ENCODE data around the gene ENTPD8. TPM values are rescaled to one million over a fixed set of nuclear protein-coding genes. Genes with fewer than 3 reads are reported as not detected.

ENTPD8 gene
- total and polyA plus RNA-seq, 2 of the 13 experiments (the other 11 are each of a cell fraction or from before 2014, with no cell fraction given) = 0.26 to 0.44 TPM

DNA sequence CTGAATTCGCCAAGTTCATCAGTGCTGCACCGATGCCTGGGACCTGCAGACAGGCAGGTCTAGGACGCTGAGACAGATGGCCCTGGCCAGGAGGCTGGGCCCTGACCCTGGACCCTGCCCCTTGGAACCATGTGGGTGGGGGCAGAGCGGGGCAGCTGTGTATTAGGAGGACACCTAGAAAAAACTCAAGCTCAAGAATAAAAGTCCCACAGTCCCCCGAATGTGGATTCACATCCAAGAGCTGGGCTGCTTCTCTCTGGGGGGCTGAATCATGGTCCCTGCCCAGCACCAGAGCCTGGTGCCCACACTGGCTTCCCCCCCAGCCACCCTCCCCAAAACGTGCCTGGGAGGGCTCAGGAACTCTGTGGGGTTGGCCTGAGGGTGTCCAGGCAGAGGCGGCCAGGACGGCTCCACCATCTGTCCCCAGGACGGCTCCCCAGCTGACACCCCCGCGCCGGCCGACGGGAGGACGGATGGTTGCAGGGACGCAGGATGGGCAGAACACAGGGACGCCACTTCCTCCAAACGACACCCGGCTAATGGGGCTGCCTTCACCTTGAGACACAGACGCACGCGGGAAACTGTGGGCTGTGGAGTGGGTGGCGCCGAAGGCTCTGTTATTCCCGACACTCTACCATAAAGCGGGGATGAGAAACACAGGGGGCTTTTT is 53.1 kb downstream of the ENTPD8 start (continued):
- no peak for TF ChIP-seq DMTF1 (CRISPR knock-in tag; IDR thresholded peaks at IDR 0.05)
- TF ChIP-seq ZNF362 (CRISPR knock-in tag; IDR thresholded peaks at IDR 0.05; ENCODE audit: borderline replicate concordance) = peak; percentile 50; the same call in 1 of the 2 replicates
- peak; percentile 47; the same call in 1 of the 2 replicates for TF ChIP-seq TFAP4 (IDR thresholded peaks at IDR 0.05; ENCODE audit: borderline replicate concordance, low read depth)
- no peak for TF ChIP-seq KDM6A (CRISPR knock-in tag; IDR thresholded peaks at IDR 0.05; ENCODE audit: low read depth)
- no peak for TF ChIP-seq MTF2 (CRISPR knock-in tag; IDR thresholded peaks at IDR 0.05; ENCODE audit: borderline replicate concordance)
- no peak for TF ChIP-seq ZNF569 (CRISPR knock-in tag; IDR thresholded peaks at IDR 0.05; ENCODE audit: borderline replicate concordance)
- TF ChIP-seq MTA1 (CRISPR knock-in tag; IDR thresholded peaks at IDR 0.05; ENCODE audit: borderline replicate concordance) = peak; percentile 71
- no peak for TF ChIP-seq PRPF4 (IDR thresholded peaks at IDR 0.05; ENCODE audit: low read depth, low read length, poor library complexity, severe bottlenecking)
- 0 out of 2 replicates have a peak, but pooled peaks have one; percentile 15 for TF ChIP-seq BCL6 (CRISPR knock-in tag; IDR thresholded peaks at IDR 0.05)
- 0 out of 2 replicates have a peak, but pooled peaks have one; percentile 36 for TF ChIP-seq NCOR1 (IDR thresholded peaks at IDR 0.05; ENCODE audit: borderline replicate concordance, low read length)
- TF ChIP-seq MZF1 (CRISPR knock-in tag; IDR thresholded peaks at IDR 0.05; ENCODE audit: borderline replicate concordance) = no peak
- TF ChIP-seq BCLAF1 (IDR thresholded peaks at IDR 0.05) = no peak
- peak; percentile 59; the same call in 1 of the 2 replicates for TF ChIP-seq ZFX (CRISPR knock-in tag; IDR thresholded peaks at IDR 0.05; ENCODE audit: low read depth)
- TF ChIP-seq HNF4G (IDR thresholded peaks at IDR 0.05; ENCODE audit: borderline replicate concordance, low read depth, low read length) = peak; percentile 63
- peak; percentile 68; the same call in 1 of the 2 replicates for TF ChIP-seq HNF4G (CRISPR knock-in tag; IDR thresholded peaks at IDR 0.05; ENCODE audit: borderline replicate concordance, low read depth)
- TF ChIP-seq ZNF451 (CRISPR knock-in tag; IDR thresholded peaks at IDR 0.05) = 0 out of 2 replicates have a peak, but pooled peaks have one; percentile 32
- TF ChIP-seq, protein P1, sequence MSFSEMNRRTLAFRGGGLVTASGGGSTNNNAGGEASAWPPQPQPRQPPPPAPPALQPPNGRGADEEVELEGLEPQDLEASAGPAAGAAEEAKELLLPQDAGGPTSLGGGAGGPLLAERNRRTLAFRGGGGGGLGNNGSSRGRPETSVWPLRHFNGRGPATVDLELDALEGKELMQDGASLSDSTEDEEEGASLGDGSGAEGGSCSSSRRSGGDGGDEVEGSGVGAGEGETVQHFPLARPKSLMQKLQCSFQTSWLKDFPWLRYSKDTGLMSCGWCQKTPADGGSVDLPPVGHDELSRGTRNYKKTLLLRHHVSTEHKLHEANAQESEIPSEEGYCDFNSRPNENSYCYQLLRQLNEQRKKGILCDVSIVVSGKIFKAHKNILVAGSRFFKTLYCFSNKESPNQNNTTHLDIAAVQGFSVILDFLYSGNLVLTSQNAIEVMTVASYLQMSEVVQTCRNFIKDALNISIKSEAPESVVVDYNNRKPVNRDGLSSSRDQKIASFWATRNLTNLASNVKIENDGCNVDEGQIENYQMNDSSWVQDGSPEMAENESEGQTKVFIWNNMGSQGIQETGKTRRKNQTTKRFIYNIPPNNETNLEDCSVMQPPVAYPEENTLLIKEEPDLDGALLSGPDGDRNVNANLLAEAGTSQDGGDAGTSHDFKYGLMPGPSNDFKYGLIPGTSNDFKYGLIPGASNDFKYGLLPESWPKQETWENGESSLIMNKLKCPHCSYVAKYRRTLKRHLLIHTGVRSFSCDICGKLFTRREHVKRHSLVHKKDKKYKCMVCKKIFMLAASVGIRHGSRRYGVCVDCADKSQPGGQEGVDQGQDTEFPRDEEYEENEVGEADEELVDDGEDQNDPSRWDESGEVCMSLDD (CRISPR knock-in tag; IDR thresholded peaks at IDR 0.05; ENCODE audit: borderline replicate concordance) = no peak
